Measurements from ENCODE around the gene MFSD1.

The MFSD1 gene

GRCh38 chr3:158802409-158803268, 785 bp downstream of the MFSD1 start:
- ChIA-PET POLR2A (no interaction called here), CTCF (no interaction called here)
- TF ChIP-seq ARNT (IDR thresholded peaks at IDR 0.05) (no peak), TARDBP (IDR thresholded peaks at IDR 0.05) (no peak), ELF4 (IDR thresholded peaks at IDR 0.05) (no peak)
- peak; percentile 28 for DNase-seq (ENCODE audit: extremely low spot score)

- DNase-seq (ENCODE audit: extremely low spot score), result no peak
- TF ChIP-seq ELF4 (IDR thresholded peaks at IDR 0.05), result no peak
- TF ChIP-seq NFRKB (IDR thresholded peaks at IDR 0.05), result no peak
- TF ChIP-seq PKNOX1 (IDR thresholded peaks at IDR 0.05), result no peak
- TF ChIP-seq LEF1 (IDR thresholded peaks at IDR 0.05; ENCODE audit: borderline replicate concordance), result no peak
- no peak for TF ChIP-seq FOXM1 (IDR thresholded peaks at IDR 0.05; ENCODE audit: borderline replicate concordance)
- CTCF ChIA-PET, result no interaction called here
- POLR2A ChIA-PET, result no interaction called here
Observed at GRCh38 chr3:158804441-158804840, 2.6 kb downstream of the MFSD1 start.

- no peak for DNase-seq (ENCODE audit: extremely low spot score)
- no peak for TF ChIP-seq CTBP1 (IDR thresholded peaks at IDR 0.05; ENCODE audit: borderline replicate concordance)
- no peak for TF ChIP-seq ZNF384 (IDR thresholded peaks at IDR 0.05)
- no peak for TF ChIP-seq BHLHE40 (IDR thresholded peaks at IDR 0.05; ENCODE audit: borderline replicate concordance)
- TF ChIP-seq LEF1 (IDR thresholded peaks at IDR 0.05; ENCODE audit: borderline replicate concordance), result no peak
- no peak for TF ChIP-seq ELF4 (IDR thresholded peaks at IDR 0.05)
- no peak for TF ChIP-seq HDGF (IDR thresholded peaks at IDR 0.05; ENCODE audit: borderline replicate concordance)
- no peak for TF ChIP-seq SUZ12 (IDR thresholded peaks at IDR 0.05)
- TF ChIP-seq TARDBP (IDR thresholded peaks at IDR 0.05), result no peak
- TF ChIP-seq FOXM1 (IDR thresholded peaks at IDR 0.05; ENCODE audit: borderline replicate concordance), result no peak
- TF ChIP-seq SP1 (IDR thresholded peaks at IDR 0.05), result no peak
- no peak for TF ChIP-seq FOXK2 (IDR thresholded peaks at IDR 0.05)
- TF ChIP-seq L3MBTL2 (conservative IDR thresholded peaks at IDR 0.05), result no peak
- no peak for TF ChIP-seq FOXA1 (IDR thresholded peaks at IDR 0.05)
- TF ChIP-seq NFRKB (IDR thresholded peaks at IDR 0.05), result no peak
- CTCF ChIA-PET, result interaction anchor here (0.5 kb wide), 1 partner anchor 164 kb away, joined by 4 read pairs; the partner anchor contains the start of gene GFM1
- POLR2A ChIA-PET, result no interaction called here
Observed at GRCh38 chr3:158808697-158809096, 6.8 kb downstream of the MFSD1 start.

- ChIA-PET POLR2A (no interaction called here), CTCF (no interaction called here)
- TF ChIP-seq TARDBP (IDR thresholded peaks at IDR 0.05), result no peak
- no peak for TF ChIP-seq LEF1 (IDR thresholded peaks at IDR 0.05; ENCODE audit: borderline replicate concordance)
- TF ChIP-seq ARNT (IDR thresholded peaks at IDR 0.05), result no peak
- TF ChIP-seq FOXM1 (IDR thresholded peaks at IDR 0.05; ENCODE audit: borderline replicate concordance), result no peak
- TF ChIP-seq SUZ12 (IDR thresholded peaks at IDR 0.05), result no peak
- no peak for TF ChIP-seq ZNF384 (IDR thresholded peaks at IDR 0.05)
- TF ChIP-seq PKNOX1 (IDR thresholded peaks at IDR 0.05), result no peak
- TF ChIP-seq FOXA1 (IDR thresholded peaks at IDR 0.05), result no peak
- no peak for TF ChIP-seq SP1 (IDR thresholded peaks at IDR 0.05)
- TF ChIP-seq CTBP1 (IDR thresholded peaks at IDR 0.05; ENCODE audit: borderline replicate concordance), result no peak
- no peak for TF ChIP-seq BHLHE40 (IDR thresholded peaks at IDR 0.05; ENCODE audit: borderline replicate concordance)
- TF ChIP-seq ELF4 (IDR thresholded peaks at IDR 0.05), result no peak
- no peak for TF ChIP-seq L3MBTL2 (conservative IDR thresholded peaks at IDR 0.05)
- no peak for TF ChIP-seq NFRKB (IDR thresholded peaks at IDR 0.05)
- no peak for TF ChIP-seq HDGF (IDR thresholded peaks at IDR 0.05; ENCODE audit: borderline replicate concordance)
- no peak for DNase-seq (ENCODE audit: extremely low spot score)
Observed at GRCh38 chr3:158809642-158810041, 7.8 kb downstream of the MFSD1 start.

- TF ChIP-seq TARDBP (IDR thresholded peaks at IDR 0.05) (no peak), FOXA1 (IDR thresholded peaks at IDR 0.05) (no peak), ARNT (IDR thresholded peaks at IDR 0.05) (no peak), NFRKB (IDR thresholded peaks at IDR 0.05) (no peak), CTBP1 (IDR thresholded peaks at IDR 0.05; ENCODE audit: borderline replicate concordance) (no peak), SUZ12 (IDR thresholded peaks at IDR 0.05) (no peak), PKNOX1 (IDR thresholded peaks at IDR 0.05) (no peak), FOXK2 (IDR thresholded peaks at IDR 0.05) (no peak), L3MBTL2 (conservative IDR thresholded peaks at IDR 0.05) (no peak), ZNF384 (IDR thresholded peaks at IDR 0.05) (no peak), FOXM1 (IDR thresholded peaks at IDR 0.05; ENCODE audit: borderline replicate concordance) (no peak), ELF4 (IDR thresholded peaks at IDR 0.05) (no peak), SP1 (IDR thresholded peaks at IDR 0.05) (no peak), BHLHE40 (IDR thresholded peaks at IDR 0.05; ENCODE audit: borderline replicate concordance) (no peak), LEF1 (IDR thresholded peaks at IDR 0.05; ENCODE audit: borderline replicate concordance) (no peak), HDGF (IDR thresholded peaks at IDR 0.05; ENCODE audit: borderline replicate concordance) (no peak)
- DNase-seq (ENCODE audit: extremely low spot score), result no peak
- ChIA-PET CTCF (no interaction called here), POLR2A (no interaction called here)
Observed at GRCh38 chr3:158810823-158811724, 9.2 kb downstream of the MFSD1 start.

Measured in HEK293T (cell line).